Neural crest cell (in vitro differentiated cells): ENCODE data around the gene ABAT. TPM values are rescaled to one million over a fixed set of nuclear protein-coding genes. Genes with fewer than 3 reads are reported as not detected.

ENCODE experiments used
- DNase-seq: peaks from one replicate; pipeline ENCODE4 v3.0.0; 2021; ENCODE audit warnings: low read depth, mixed read lengths, low spot score
- H3K27ac Mint-ChIP-seq: one replicate; pipeline ENCODE4 v1.8.0; 2021; ENCODE audit warnings: mild to moderate bottlenecking, mixed read lengths; ENCODE audit not compliant: unreplicated experiment
- H3K27me3 Mint-ChIP-seq: 2 replicates; pipeline ENCODE4 v1.8.0; 2021; ENCODE audit warnings: low read depth, mild to moderate bottlenecking, mixed read lengths
- H3K36me3 Mint-ChIP-seq: 2 replicates; pipeline ENCODE4 v1.8.0; 2021; ENCODE audit warnings: low read depth, mild to moderate bottlenecking, mixed read lengths
- H3K4me1 Mint-ChIP-seq: 2 replicates; pipeline ENCODE4 v1.8.0; 2021; ENCODE audit warnings: mixed read lengths
- H3K4me3 Mint-ChIP-seq: one replicate; pipeline ENCODE4 v1.8.0; 2021; ENCODE audit warnings: mild to moderate bottlenecking, mixed read lengths
- H3K9me3 Mint-ChIP-seq: 2 replicates; pipeline ENCODE4 v1.8.0; 2021; ENCODE audit warnings: mixed read lengths
- total RNA-seq: library from RNA; stranded (reverse); gene quantifications from 2 replicates; pipeline ENCODE4 v1.2.1, GENCODE V29; 2021
- TF ChIP-seq, protein P1 (sequence below): fragments of 200-600 bp; sonication (generic); conservative IDR thresholded peaks from 2 replicates; pipeline ENCODE4 v1.5.0; 2021; ENCODE audit warnings: antibody characterized with exemption, mild to moderate bottlenecking

Gene ABAT
- total RNA-seq, 1 donor from 2014 or later: 35.2 TPM

DNA sequence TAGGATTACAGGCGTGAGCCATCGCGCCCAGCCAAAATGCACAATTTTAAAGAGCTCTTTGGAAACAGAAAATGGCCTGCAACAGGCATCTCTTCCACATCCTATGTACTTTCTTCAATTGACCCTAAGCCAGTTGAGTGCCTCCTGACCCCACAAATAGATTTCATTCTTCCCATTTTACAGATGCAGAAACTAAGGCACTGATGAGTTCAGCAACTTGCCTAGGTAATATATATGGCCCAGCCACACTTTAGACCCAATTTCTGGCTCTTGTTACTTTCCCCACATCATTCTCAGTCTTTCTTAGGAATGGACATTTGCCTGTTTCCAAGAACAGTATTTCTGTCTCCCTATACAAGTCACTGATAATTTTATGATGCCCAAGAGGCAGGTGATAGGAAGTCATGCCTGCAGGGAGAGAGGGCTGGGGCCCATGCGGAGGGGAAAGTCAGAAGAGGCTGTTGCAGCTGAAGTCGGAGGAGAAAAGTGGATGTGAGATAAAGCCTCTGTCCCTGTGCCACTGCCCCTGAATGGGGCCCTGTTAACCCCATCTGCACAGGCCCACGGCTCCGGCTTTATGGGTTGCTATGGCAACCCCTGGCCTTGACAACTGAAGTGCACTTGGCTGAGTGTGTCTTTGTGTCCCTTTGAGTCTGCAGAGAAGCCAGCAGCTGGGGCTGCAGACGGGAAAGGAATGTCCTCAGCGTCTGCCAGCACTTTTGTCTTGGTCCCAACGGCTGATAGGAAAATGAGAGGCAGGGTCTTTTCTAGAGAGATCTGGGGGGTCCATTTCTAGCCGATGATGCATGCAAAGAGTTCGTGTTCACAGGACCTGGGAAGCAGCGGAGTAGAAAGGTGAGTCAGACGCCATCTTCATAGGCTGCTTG is 45.9 kb downstream of the ABAT start:
- H3K9me3 Mint-ChIP-seq: peaks cover 3% of the 10 kb centered on the region
- H3K27me3 Mint-ChIP-seq: no peaks in the 10 kb centered on the region
- TF ChIP-seq, protein P1, sequence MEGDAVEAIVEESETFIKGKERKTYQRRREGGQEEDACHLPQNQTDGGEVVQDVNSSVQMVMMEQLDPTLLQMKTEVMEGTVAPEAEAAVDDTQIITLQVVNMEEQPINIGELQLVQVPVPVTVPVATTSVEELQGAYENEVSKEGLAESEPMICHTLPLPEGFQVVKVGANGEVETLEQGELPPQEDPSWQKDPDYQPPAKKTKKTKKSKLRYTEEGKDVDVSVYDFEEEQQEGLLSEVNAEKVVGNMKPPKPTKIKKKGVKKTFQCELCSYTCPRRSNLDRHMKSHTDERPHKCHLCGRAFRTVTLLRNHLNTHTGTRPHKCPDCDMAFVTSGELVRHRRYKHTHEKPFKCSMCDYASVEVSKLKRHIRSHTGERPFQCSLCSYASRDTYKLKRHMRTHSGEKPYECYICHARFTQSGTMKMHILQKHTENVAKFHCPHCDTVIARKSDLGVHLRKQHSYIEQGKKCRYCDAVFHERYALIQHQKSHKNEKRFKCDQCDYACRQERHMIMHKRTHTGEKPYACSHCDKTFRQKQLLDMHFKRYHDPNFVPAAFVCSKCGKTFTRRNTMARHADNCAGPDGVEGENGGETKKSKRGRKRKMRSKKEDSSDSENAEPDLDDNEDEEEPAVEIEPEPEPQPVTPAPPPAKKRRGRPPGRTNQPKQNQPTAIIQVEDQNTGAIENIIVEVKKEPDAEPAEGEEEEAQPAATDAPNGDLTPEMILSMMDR: no peak
- peak; percentile 73 for DNase-seq
- H3K36me3 Mint-ChIP-seq: peaks cover 4% of the 10 kb centered on the region
- peaks cover 4% of the 10 kb centered on the region for H3K4me1 Mint-ChIP-seq
- H3K4me3 Mint-ChIP-seq: no peak overlapping the region
- no peak overlapping the region for H3K27ac Mint-ChIP-seq

DNA sequence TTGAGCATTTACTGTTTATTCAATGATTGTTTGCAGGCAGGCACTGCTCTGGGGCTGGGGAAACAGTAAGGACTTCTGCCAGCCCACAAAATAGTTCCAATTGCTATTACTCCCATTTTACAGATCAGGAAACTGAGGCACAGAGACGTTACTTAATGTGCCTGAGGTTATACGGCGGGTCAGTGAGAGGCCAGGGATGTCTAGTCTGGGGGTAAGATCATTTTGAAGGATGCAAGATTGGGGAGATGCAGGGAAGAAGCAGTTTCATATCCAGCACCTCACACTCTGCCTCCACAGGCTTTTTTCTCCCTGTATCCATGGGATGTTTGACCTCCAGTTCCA is 46.5 kb downstream of the ABAT start:
- Mint-ChIP-seq H3K27me3 (no peaks in the 10 kb centered on the region), H3K4me3 (no peak overlapping the region), H3K4me1 (peaks cover 10% of the 10 kb centered on the region), H3K27ac (no peak overlapping the region), H3K9me3 (peaks cover 3% of the 10 kb centered on the region), H3K36me3 (peaks cover 8% of the 10 kb centered on the region)
- no peak for DNase-seq
- TF ChIP-seq, protein P1: no peak

DNA sequence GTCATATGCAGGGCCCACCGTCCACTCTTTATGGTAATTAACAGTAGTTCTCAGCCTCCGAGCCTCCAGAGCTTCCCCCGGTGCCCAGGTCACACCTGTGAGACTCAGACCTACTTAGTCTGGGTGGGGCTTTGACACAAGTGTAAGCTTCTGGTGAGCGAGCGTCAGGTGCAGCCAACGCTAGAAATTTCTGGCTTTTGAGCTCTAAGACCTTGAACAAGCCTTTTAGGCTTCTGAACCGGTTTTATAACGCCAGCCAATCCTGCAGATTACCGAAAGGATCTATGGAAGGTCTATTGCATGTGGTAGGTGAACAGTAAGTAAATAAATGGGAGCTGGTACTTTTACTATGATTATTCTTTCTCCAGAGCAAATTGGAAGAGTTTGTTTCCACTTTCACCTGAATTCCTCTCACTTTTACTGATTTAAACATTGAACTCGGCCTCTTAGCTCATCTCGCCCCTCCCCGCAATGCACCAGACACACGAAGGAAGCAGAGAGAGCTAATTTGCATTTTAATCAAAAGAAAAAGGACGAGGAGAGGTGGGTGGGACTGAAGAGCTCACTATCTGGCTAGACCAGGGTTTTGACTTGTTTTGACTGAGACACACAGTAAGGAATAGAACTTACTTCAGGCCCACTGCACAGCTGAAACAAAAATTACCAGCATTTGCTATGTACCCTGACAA is 47.1 kb downstream of the ABAT start:
- no peak for DNase-seq
- peaks cover 8% of the 10 kb centered on the region for H3K36me3 Mint-ChIP-seq
- peaks cover 13% of the 10 kb centered on the region for H3K4me1 Mint-ChIP-seq
- H3K9me3 Mint-ChIP-seq: peaks cover 3% of the 10 kb centered on the region
- H3K4me3 Mint-ChIP-seq: peak overlapping the region; percentile 19
- TF ChIP-seq, protein P1: no peak
- H3K27me3 Mint-ChIP-seq: no peaks in the 10 kb centered on the region
- no peak overlapping the region for H3K27ac Mint-ChIP-seq

DNA sequence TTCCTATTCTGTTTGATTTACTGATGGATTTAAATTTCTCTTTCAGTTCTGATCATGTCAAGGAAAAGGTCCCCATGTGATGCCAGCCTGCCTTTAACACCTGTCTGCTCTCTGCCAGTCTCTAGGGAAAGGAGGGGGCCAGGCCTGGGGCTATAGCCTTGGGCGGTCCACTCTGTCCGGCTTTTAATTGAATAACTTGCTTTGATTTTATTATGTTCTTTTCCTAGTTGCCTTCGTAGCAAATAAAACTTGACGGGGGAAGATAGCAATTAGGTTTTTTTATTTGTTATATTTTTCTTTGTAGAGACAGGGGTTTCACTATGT is 47.6 kb downstream of the ABAT start:
- Mint-ChIP-seq H3K27me3 (no peaks in the 10 kb centered on the region), H3K9me3 (peaks cover 3% of the 10 kb centered on the region), H3K36me3 (peaks cover 8% of the 10 kb centered on the region), H3K27ac (no peak overlapping the region), H3K4me3 (peak overlapping the region; percentile 38), H3K4me1 (peaks cover 18% of the 10 kb centered on the region)
- no peak for DNase-seq
- TF ChIP-seq, protein P1: no peak

DNA sequence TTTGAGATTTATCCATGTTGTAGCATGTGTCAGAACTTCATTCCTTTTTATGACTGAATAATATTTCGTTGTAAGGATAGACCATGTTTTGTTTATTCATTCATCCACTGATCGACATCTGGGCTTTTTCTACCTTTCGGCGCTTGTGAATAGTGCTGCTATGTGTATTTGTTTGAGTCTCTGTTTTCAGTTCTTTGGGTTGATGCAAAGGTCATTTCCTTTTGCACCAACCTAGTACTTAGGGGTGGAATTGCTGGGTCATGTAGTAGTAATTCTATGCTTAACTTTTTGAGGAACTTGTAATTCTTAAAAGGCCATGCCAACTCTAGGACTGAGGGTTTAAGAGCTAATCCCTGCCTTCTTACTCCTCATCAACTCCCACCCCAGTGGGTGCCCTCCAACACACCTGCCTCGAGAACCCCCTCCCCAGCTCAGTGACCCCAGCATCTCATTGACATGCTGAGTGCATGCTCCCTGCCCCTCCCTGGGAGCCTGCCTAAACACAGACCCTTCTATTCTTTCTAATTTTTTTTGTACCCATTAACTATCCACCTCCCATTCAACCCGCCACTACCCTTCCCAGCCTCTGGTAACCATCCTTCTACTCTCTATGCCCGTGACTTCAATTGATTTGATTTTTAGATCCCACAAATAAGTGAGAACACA is 51.2 kb downstream of the ABAT start:
- H3K4me3 Mint-ChIP-seq: peak overlapping the region; percentile 13
- H3K9me3 Mint-ChIP-seq: peaks cover 3% of the 10 kb centered on the region
- H3K27ac Mint-ChIP-seq: no peak overlapping the region
- TF ChIP-seq, protein P1: no peak
- no peaks in the 10 kb centered on the region for H3K27me3 Mint-ChIP-seq
- peaks cover 30% of the 10 kb centered on the region for H3K4me1 Mint-ChIP-seq
- no peak for DNase-seq
- H3K36me3 Mint-ChIP-seq: peaks cover 5% of the 10 kb centered on the region
